ENCODE measurements around the gene PADI3. TPM values are rescaled to one million over a fixed set of nuclear protein-coding genes. Genes with fewer than 3 reads are reported as not detected.

Gene PADI3
- total and polyA plus RNA-seq, 2 experiments from 2014 or later: 0.37 to 0.80 TPM

DNA sequence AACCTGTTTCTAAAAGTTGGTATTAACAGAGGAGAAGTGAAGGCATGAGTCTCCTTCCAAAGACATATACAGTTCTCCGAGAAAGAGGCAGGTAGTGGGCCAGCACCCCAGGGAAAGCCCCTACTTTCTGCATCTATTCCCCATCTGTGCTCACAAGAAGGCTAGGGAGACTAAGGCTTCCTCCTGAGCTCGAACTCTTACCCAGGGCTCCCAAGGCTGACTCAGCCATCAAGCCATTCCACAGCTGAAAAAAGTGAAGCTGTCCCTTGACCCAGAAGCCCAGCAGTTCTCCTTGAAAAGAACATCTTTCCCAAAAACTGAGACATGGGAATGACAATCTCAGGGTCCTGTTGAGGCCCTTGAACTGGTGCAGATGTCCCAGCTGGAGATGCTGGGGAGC, 1.9 kb upstream of the PADI3 start:
- Histone ChIP-seq H3K4me2 (no peak overlapping the region), H3K36me3 (ENCODE audit: insufficient read depth) (no peaks in the 10 kb centered on the region), H3K9me2 (ENCODE audit: insufficient read depth) (no peaks in the 10 kb centered on the region), H4K20me1 (replicated peaks; ENCODE audit: insufficient read depth) (no peaks in the 10 kb centered on the region), H3K27ac (ENCODE audit: low read depth) (no peak overlapping the region), H3K4me1 (ENCODE audit: insufficient read depth) (no peaks in the 10 kb centered on the region; the same call in 1 of the 2 replicates), H3K4me3 (no peak overlapping the region), H2AFZ (no peak overlapping the region), H3F3A (replicated peaks; ENCODE audit: low read depth) (no peaks in the 10 kb centered on the region), H3K79me2 (replicated peaks; ENCODE audit: insufficient read depth) (no peaks in the 10 kb centered on the region), H3K27me3 (ENCODE audit: insufficient read depth) (no peaks in the 10 kb centered on the region)
- H3K36me3 Mint-ChIP-seq (ENCODE audit: low read depth): no peaks in the 10 kb centered on the region
- DNase-seq (ENCODE audit: low spot score) (no peak), ATAC-seq (no peak)
- H3K27ac Mint-ChIP-seq: no peak overlapping the region
- peaks cover 10% of the 10 kb centered on the region for H3K4me1 Mint-ChIP-seq
- TF ChIP-seq EZH2phosphoT487 (IDR thresholded peaks at IDR 0.05; ENCODE audit: unreplicated experiment) (no peak), EZH2 (IDR thresholded peaks at IDR 0.05; ENCODE audit: low read depth, unreplicated experiment) (no peak), ZNF331 (CRISPR knock-in tag; IDR thresholded peaks at IDR 0.05; ENCODE audit: low read depth) (no peak), POLR2AphosphoS5 (IDR thresholded peaks at IDR 0.05; ENCODE audit: low read depth) (no peak), CREB1 (CRISPR knock-in tag; IDR thresholded peaks at IDR 0.05; ENCODE audit: low read depth) (no peak), NANOG (IDR thresholded peaks at IDR 0.05; ENCODE audit: borderline replicate concordance) (no peak), JUNB (IDR thresholded peaks at IDR 0.05; ENCODE audit: unreplicated experiment) (no peak), STAT1 (IDR thresholded peaks at IDR 0.05; ENCODE audit: unreplicated experiment) (no peak), ZNF114 (CRISPR knock-in tag; IDR thresholded peaks at IDR 0.05) (no peak)
- TF ChIP-seq, protein P1, sequence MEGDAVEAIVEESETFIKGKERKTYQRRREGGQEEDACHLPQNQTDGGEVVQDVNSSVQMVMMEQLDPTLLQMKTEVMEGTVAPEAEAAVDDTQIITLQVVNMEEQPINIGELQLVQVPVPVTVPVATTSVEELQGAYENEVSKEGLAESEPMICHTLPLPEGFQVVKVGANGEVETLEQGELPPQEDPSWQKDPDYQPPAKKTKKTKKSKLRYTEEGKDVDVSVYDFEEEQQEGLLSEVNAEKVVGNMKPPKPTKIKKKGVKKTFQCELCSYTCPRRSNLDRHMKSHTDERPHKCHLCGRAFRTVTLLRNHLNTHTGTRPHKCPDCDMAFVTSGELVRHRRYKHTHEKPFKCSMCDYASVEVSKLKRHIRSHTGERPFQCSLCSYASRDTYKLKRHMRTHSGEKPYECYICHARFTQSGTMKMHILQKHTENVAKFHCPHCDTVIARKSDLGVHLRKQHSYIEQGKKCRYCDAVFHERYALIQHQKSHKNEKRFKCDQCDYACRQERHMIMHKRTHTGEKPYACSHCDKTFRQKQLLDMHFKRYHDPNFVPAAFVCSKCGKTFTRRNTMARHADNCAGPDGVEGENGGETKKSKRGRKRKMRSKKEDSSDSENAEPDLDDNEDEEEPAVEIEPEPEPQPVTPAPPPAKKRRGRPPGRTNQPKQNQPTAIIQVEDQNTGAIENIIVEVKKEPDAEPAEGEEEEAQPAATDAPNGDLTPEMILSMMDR (conservative IDR thresholded peaks at IDR 0.05; ENCODE audit: low read depth in 2 of 2): no peak
- TF ChIP-seq, protein P2, sequence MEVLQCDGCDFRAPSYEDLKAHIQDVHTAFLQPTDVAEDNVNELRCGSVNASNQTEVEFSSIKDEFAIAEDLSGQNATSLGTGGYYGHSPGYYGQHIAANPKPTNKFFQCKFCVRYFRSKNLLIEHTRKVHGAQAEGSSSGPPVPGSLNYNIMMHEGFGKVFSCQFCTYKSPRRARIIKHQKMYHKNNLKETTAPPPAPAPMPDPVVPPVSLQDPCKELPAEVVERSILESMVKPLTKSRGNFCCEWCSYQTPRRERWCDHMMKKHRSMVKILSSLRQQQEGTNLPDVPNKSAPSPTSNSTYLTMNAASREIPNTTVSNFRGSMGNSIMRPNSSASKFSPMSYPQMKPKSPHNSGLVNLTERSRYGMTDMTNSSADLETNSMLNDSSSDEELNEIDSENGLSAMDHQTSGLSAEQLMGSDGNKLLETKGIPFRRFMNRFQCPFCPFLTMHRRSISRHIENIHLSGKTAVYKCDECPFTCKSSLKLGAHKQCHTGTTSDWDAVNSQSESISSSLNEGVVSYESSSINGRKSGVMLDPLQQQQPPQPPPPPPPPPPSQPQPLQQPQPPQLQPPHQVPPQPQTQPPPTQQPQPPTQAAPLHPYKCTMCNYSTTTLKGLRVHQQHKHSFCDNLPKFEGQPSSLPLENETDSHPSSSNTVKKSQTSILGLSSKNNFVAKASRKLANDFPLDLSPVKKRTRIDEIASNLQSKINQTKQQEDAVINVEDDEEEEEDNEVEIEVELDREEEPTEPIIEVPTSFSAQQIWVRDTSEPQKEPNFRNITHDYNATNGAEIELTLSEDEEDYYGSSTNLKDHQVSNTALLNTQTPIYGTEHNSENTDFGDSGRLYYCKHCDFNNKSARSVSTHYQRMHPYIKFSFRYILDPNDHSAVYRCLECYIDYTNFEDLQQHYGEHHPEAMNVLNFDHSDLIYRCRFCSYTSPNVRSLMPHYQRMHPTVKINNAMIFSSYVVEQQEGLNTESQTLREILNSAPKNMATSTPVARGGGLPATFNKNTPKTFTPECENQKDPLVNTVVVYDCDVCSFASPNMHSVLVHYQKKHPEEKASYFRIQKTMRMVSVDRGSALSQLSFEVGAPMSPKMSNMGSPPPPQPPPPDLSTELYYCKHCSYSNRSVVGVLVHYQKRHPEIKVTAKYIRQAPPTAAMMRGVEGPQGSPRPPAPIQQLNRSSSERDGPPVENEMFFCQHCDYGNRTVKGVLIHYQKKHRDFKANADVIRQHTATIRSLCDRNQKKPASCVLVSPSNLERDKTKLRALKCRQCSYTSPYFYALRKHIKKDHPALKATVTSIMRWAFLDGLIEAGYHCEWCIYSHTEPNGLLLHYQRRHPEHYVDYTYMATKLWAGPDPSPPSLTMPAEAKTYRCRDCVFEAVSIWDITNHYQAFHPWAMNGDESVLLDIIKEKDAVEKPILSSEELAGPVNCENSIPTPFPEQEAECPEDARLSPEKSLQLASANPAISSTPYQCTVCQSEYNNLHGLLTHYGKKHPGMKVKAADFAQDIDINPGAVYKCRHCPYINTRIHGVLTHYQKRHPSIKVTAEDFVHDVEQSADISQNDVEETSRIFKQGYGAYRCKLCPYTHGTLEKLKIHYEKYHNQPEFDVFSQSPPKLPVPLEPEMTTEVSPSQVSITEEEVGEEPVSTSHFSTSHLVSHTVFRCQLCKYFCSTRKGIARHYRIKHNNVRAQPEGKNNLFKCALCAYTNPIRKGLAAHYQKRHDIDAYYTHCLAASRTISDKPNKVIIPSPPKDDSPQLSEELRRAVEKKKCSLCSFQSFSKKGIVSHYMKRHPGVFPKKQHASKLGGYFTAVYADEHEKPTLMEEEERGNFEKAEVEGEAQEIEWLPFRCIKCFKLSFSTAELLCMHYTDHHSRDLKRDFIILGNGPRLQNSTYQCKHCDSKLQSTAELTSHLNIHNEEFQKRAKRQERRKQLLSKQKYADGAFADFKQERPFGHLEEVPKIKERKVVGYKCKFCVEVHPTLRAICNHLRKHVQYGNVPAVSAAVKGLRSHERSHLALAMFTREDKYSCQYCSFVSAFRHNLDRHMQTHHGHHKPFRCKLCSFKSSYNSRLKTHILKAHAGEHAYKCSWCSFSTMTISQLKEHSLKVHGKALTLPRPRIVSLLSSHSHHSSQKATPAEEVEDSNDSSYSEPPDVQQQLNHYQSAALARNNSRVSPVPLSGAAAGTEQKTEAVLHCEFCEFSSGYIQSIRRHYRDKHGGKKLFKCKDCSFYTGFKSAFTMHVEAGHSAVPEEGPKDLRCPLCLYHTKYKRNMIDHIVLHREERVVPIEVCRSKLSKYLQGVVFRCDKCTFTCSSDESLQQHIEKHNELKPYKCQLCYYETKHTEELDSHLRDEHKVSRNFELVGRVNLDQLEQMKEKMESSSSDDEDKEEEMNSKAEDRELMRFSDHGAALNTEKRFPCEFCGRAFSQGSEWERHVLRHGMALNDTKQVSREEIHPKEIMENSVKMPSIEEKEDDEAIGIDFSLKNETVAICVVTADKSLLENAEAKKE (CRISPR knock-in tag; IDR thresholded peaks at IDR 0.05): no peak
- TF ChIP-seq, protein P3, sequence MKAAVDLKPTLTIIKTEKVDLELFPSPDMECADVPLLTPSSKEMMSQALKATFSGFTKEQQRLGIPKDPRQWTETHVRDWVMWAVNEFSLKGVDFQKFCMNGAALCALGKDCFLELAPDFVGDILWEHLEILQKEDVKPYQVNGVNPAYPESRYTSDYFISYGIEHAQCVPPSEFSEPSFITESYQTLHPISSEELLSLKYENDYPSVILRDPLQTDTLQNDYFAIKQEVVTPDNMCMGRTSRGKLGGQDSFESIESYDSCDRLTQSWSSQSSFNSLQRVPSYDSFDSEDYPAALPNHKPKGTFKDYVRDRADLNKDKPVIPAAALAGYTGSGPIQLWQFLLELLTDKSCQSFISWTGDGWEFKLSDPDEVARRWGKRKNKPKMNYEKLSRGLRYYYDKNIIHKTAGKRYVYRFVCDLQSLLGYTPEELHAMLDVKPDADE (IDR thresholded peaks at IDR 0.05): no peak
- TF ChIP-seq, protein P4, sequence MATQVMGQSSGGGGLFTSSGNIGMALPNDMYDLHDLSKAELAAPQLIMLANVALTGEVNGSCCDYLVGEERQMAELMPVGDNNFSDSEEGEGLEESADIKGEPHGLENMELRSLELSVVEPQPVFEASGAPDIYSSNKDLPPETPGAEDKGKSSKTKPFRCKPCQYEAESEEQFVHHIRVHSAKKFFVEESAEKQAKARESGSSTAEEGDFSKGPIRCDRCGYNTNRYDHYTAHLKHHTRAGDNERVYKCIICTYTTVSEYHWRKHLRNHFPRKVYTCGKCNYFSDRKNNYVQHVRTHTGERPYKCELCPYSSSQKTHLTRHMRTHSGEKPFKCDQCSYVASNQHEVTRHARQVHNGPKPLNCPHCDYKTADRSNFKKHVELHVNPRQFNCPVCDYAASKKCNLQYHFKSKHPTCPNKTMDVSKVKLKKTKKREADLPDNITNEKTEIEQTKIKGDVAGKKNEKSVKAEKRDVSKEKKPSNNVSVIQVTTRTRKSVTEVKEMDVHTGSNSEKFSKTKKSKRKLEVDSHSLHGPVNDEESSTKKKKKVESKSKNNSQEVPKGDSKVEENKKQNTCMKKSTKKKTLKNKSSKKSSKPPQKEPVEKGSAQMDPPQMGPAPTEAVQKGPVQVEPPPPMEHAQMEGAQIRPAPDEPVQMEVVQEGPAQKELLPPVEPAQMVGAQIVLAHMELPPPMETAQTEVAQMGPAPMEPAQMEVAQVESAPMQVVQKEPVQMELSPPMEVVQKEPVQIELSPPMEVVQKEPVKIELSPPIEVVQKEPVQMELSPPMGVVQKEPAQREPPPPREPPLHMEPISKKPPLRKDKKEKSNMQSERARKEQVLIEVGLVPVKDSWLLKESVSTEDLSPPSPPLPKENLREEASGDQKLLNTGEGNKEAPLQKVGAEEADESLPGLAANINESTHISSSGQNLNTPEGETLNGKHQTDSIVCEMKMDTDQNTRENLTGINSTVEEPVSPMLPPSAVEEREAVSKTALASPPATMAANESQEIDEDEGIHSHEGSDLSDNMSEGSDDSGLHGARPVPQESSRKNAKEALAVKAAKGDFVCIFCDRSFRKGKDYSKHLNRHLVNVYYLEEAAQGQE (IDR thresholded peaks at IDR 0.05; ENCODE audit: unreplicated experiment): no peak
- no peaks in the 10 kb centered on the region for H3K9me3 Mint-ChIP-seq
- peaks cover 9% of the 10 kb centered on the region for H3K27me3 Mint-ChIP-seq (ENCODE audit: insufficient read depth, low read depth, poor library complexity)
- no peak overlapping the region for H3K4me3 Mint-ChIP-seq

Data from GM23338 (cell line).